ENCODE data around the gene RAPGEF3.
A peak's percentile ranks its signal among the peaks of the same experiment; 100 is the strongest.

Gene RAPGEF3

GRCh38 chr12:47775100-47775911, 16.6 kb upstream of the RAPGEF3 start:
- no peak overlapping the region for H3K27ac ChIP-seq (ENCODE audit: low read depth, low read length, severe bottlenecking)
- H3K9me3 ChIP-seq (ENCODE audit: control insufficient read depth, low read length): no peaks in the 10 kb centered on the region
- H3K36me3 ChIP-seq (ENCODE audit: control insufficient read depth, insufficient read depth, low read length): no peaks in the 10 kb centered on the region
- no peak overlapping the region for H3K4me3 ChIP-seq (ENCODE audit: extremely low read depth, insufficient read depth, low read length, poor library complexity, severe bottlenecking)
- H3K4me1 ChIP-seq (ENCODE audit: control insufficient read depth, insufficient read depth, low read length, poor library complexity, severe bottlenecking): peaks cover 40% of the 10 kb centered on the region
- WGBS, 2 experiments (ENCODE audit: insufficient coverage in 2 of 2): 94 to 95% methylated on average over 5 to 8 of the region's 10 CpGs

DNA sequence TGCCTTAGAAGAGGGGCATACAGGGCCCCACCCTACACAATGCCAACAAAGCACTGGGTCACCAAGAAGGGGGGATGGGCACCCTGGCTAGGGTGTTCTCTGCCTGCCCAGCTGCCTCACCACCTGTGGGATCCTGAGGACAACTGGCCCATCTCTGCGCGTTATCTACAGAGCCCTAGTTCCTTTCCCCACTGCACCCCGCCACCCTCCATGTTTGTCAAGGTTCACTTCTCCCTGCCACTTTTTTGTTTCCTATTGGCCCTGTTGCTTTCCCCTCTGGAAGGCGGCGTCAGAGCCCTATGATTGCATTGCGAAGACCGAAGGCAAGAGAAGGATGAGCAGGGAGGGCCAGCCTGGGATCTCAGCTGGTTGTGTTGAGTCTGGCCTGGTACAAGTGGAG, 16.0 kb upstream of the RAPGEF3 start:
- Histone ChIP-seq H3K27ac (ENCODE audit: low read depth, low read length, severe bottlenecking) (no peak overlapping the region), H3K4me3 (ENCODE audit: extremely low read depth, insufficient read depth, low read length, poor library complexity, severe bottlenecking) (no peak overlapping the region), H3K9me3 (ENCODE audit: control insufficient read depth, low read length) (no peaks in the 10 kb centered on the region), H3K36me3 (ENCODE audit: control insufficient read depth, insufficient read depth, low read length) (no peaks in the 10 kb centered on the region), H3K4me1 (ENCODE audit: control insufficient read depth, insufficient read depth, low read length, poor library complexity, severe bottlenecking) (peaks cover 42% of the 10 kb centered on the region)
- 96 to 98% methylated on average over 5 to 7 of the region's 7 CpGs for WGBS, 2 experiments (ENCODE audit: insufficient coverage in 2 of 2)

GRCh38 chr12:47773858-47774580, 15.3 kb upstream of the RAPGEF3 start:
- Histone ChIP-seq H3K4me1 (ENCODE audit: control insufficient read depth, insufficient read depth, low read length, poor library complexity, severe bottlenecking) (peaks cover 44% of the 10 kb centered on the region), H3K4me3 (ENCODE audit: extremely low read depth, insufficient read depth, low read length, poor library complexity, severe bottlenecking) (peak overlapping the region; percentile 60), H3K9me3 (ENCODE audit: control insufficient read depth, low read length) (no peaks in the 10 kb centered on the region), H3K36me3 (ENCODE audit: control insufficient read depth, insufficient read depth, low read length) (no peaks in the 10 kb centered on the region), H3K27ac (ENCODE audit: low read depth, low read length, severe bottlenecking) (no peak overlapping the region)
- 63% methylated on average over 3 of the region's 14 CpGs; no CpG with 5 or more reads in 1 of the 2 experiments for WGBS, 2 experiments (ENCODE audit: insufficient coverage in 2 of 2)

DNA sequence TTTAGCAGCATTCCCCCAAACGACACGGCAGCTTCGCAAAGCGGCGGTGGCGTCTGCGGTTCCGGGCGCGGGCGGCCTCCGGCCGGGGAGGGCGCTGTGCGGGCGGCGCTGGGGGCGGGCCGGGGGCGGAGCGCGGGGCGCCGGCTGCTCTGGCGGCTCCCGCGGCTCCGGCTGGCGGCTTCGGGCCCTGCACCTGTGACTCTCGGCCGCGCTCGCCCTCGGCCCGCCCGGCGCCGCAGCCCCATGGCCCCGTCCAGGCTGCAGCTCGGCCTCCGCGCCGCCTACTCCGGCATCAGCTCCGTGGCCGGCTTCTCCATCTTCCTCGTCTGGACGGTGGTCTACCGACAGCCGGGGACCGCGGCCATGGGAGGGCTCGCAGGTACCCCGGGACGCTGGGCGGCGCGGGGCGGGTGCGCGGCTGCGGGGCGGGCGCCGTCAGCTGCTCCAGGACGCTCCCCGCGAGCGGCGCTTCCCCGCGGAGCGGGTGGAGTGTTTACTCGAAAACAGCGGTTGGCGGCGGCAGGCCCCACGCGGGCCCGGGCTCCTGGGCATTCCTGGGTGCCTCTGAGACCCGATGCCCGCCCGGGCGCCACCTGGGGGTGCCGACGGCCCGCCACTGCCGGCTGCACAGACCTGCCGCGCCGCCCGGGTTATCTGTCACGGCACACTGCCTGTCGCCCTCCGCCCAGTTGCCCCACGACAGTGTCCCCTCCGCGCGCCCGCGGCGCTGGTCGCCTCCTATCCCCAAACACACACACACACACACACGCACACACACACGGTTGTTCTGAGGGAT, 14.6 kb upstream of the RAPGEF3 start, which contains the start of gene SLC48A1:
Gene SLC48A1, plus strand, starts transcription at position 177 of the 796 bp plus-strand sequence. Its CDS starts 67 bp downstream, at position 244.
- H3K4me1 ChIP-seq (ENCODE audit: control insufficient read depth, insufficient read depth, low read length, poor library complexity, severe bottlenecking): peaks cover 50% of the 10 kb centered on the region
- WGBS, 2 experiments (ENCODE audit: insufficient coverage in 2 of 2): 1% methylated on average over 66 to 80 of the region's 106 CpGs
- H3K4me3 ChIP-seq (ENCODE audit: extremely low read depth, insufficient read depth, low read length, poor library complexity, severe bottlenecking): peak within 1 kb of the TSS; percentile 60
- no peak within 1 kb of the TSS for H3K27ac ChIP-seq (ENCODE audit: low read depth, low read length, severe bottlenecking)
- no peaks in the 10 kb centered on the region for H3K36me3 ChIP-seq (ENCODE audit: control insufficient read depth, insufficient read depth, low read length)
- H3K9me3 ChIP-seq (ENCODE audit: control insufficient read depth, low read length): no peaks in the 10 kb centered on the region

DNA sequence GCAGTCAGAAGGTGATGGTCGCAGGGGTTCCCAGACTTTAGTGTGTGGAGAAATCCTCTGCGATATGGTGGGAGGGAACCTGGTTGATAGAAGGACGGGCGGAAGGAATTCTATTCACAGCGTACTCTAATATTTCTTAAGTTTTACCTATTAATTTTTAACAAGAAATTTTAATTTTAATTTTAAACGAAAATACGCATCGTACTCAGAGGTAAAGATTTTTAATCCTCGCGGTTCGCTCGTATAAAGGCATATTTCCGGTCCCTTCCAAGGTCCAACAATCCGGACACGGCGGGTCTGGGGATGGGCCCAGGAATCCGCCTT, 14.0 kb upstream of the RAPGEF3 start:
- peaks cover 50% of the 10 kb centered on the region for H3K4me1 ChIP-seq (ENCODE audit: control insufficient read depth, insufficient read depth, low read length, poor library complexity, severe bottlenecking)
- no peaks in the 10 kb centered on the region for H3K9me3 ChIP-seq (ENCODE audit: control insufficient read depth, low read length)
- no peak overlapping the region for H3K27ac ChIP-seq (ENCODE audit: low read depth, low read length, severe bottlenecking)
- no peaks in the 10 kb centered on the region for H3K36me3 ChIP-seq (ENCODE audit: control insufficient read depth, insufficient read depth, low read length)
- peak overlapping the region; percentile 60 for H3K4me3 ChIP-seq (ENCODE audit: extremely low read depth, insufficient read depth, low read length, poor library complexity, severe bottlenecking)
- WGBS, 2 experiments (ENCODE audit: insufficient coverage in 2 of 2): 22 to 53% methylated on average over 3 to 13 of the region's 17 CpGs

- WGBS, 2 experiments (ENCODE audit: insufficient coverage in 2 of 2): 93% methylated on average over 8 of the region's 13 CpGs; no CpG with 5 or more reads in 1 of the 2 experiments
- no peak overlapping the region for H3K4me3 ChIP-seq (ENCODE audit: extremely low read depth, insufficient read depth, low read length, poor library complexity, severe bottlenecking)
Measured at GRCh38 chr12:47772094-47772660, 13.5 kb upstream of the RAPGEF3 start.

DNA sequence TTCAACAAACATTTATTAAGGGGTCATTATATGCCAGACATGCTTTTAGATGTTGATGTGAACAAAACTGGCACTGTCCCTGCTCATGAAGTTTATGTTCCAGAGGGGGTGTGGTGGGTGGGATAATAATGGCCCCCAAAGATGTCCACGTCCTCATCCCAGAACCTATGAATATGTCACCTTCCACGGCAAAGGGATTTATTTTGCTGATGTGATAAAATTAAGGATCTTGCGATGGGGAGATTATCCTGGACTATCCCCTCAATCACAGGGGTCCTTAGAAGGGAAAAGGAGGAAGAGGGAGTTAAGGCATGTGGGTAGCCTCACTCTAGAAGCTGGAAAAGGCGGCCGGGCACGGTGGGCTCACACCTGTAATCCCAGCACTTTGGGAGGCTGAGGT, 12.6 kb upstream of the RAPGEF3 start:
- no peak overlapping the region for H3K4me3 ChIP-seq (ENCODE audit: extremely low read depth, insufficient read depth, low read length, poor library complexity, severe bottlenecking)
- no peaks in the 10 kb centered on the region for H3K9me3 ChIP-seq (ENCODE audit: control insufficient read depth, low read length)
- no peaks in the 10 kb centered on the region for H3K36me3 ChIP-seq (ENCODE audit: control insufficient read depth, insufficient read depth, low read length)
- peaks cover 41% of the 10 kb centered on the region for H3K4me1 ChIP-seq (ENCODE audit: control insufficient read depth, insufficient read depth, low read length, poor library complexity, severe bottlenecking)
- no peak overlapping the region for H3K27ac ChIP-seq (ENCODE audit: low read depth, low read length, severe bottlenecking)
- 95% methylated on average over 4 of the region's 6 CpGs; no CpG with 5 or more reads in 1 of the 2 experiments for WGBS, 2 experiments (ENCODE audit: insufficient coverage in 2 of 2)

More at GRCh38 chr12:47772094-47772660, 13.5 kb upstream of the RAPGEF3 start:
- H3K27ac ChIP-seq (ENCODE audit: low read depth, low read length, severe bottlenecking): no peak overlapping the region
- H3K9me3 ChIP-seq (ENCODE audit: control insufficient read depth, low read length): no peaks in the 10 kb centered on the region
- peaks cover 49% of the 10 kb centered on the region for H3K4me1 ChIP-seq (ENCODE audit: control insufficient read depth, insufficient read depth, low read length, poor library complexity, severe bottlenecking)
- no peaks in the 10 kb centered on the region for H3K36me3 ChIP-seq (ENCODE audit: control insufficient read depth, insufficient read depth, low read length)

DNA sequence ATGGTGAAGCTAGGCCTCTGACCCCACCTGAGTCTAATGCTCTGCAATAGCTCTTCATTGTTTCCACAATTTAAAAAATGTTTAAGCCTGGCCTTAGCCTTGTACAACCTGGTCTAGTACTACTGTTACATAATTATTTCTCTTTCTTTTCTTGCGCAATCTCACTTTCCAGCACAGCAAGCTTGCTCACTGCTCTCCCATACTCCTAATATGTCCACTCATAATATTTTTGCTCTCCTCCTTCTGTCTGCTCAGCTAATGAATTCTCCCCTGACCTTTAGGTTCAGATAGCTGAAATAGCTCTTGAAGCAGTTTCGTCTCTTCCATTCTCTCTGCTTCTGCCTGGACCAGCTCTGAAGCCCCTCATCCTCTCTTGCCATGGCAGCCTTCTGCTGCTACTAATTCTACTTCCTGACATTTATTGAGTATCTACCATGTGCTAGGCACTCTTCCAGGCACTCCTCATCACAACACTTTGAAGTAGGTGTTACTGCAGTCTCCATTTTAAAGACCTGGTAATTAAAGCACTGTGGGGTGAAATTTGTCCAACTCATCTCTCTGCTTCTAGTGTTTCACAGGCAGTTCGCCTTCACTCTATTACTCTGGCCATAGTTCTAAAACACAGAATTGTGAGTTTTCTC, 11.5 kb upstream of the RAPGEF3 start:
- Histone ChIP-seq H3K27ac (ENCODE audit: low read depth, low read length, severe bottlenecking) (no peak overlapping the region), H3K36me3 (ENCODE audit: control insufficient read depth, insufficient read depth, low read length) (no peaks in the 10 kb centered on the region), H3K9me3 (ENCODE audit: control insufficient read depth, low read length) (no peaks in the 10 kb centered on the region), H3K4me3 (ENCODE audit: extremely low read depth, insufficient read depth, low read length, poor library complexity, severe bottlenecking) (no peak overlapping the region), H3K4me1 (ENCODE audit: control insufficient read depth, insufficient read depth, low read length, poor library complexity, severe bottlenecking) (peaks cover 35% of the 10 kb centered on the region)
- WGBS, 2 experiments (ENCODE audit: insufficient coverage in 2 of 2): 85 to 94% methylated on average over 2 to 3 of the region's 3 CpGs

DNA sequence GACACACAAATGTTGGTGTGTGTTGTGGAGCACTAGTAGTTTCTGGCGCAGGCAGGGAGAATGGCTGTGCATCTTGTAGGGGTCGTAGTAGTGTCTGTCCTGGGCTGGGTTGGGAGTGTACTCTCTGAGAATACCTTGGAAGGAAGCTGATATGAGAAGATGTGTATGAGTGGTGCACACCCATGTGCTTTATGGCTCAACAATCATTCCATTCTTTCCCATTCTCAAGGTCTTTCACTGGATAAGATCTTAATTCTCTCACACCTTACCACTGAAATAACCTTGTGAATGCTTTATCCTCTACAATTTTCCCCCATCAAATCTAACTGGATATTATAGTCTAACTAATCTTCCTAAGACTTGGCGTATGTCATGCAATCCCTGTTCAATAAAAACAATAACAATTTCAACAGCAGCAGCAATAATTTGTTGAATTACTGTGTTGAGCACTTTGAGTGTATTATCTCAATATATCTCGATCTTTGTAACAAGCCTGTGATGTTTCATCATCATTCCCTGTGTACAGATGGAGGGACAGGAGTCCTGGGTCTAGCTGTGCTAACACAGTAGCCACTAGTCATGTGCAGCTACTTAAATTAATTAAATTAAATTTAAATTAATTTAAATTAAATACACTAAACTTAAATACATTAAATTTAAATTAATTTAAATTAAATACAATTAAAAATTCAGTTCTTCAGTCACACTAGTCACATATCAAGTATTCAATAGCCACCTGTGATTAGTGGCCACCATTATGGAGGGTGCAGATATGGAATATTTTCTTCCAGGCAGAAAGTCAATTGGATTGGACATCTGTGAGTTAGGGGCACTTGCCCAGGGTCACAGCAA, 10.8 kb upstream of the RAPGEF3 start:
- Histone ChIP-seq H3K4me3 (ENCODE audit: extremely low read depth, insufficient read depth, low read length, poor library complexity, severe bottlenecking) (no peak overlapping the region), H3K4me1 (ENCODE audit: control insufficient read depth, insufficient read depth, low read length, poor library complexity, severe bottlenecking) (peaks cover 34% of the 10 kb centered on the region), H3K36me3 (ENCODE audit: control insufficient read depth, insufficient read depth, low read length) (no peaks in the 10 kb centered on the region), H3K9me3 (ENCODE audit: control insufficient read depth, low read length) (no peaks in the 10 kb centered on the region), H3K27ac (ENCODE audit: low read depth, low read length, severe bottlenecking) (no peak overlapping the region)
- 100% methylated on average over 1 to 2 of the region's 4 CpGs for WGBS, 2 experiments (ENCODE audit: insufficient coverage in 2 of 2)
